Stimulated activated CD4-positive, alpha-beta T cell treated with anti-CD3 and anti-CD28 coated beads, Interleukin-12 subunit alpha, Interleukin-12 subunit beta, amount 100 ng/mL, for 24 hours (primary cell): Measurements from ENCODE around the gene UPP1.
"Not testable (repeated sequence)": the region's sequence is repeated elsewhere in the genome, so short reads cannot be mapped to it uniquely, and the experiment has no call there.

Source experiments
- DNase-seq, 2 experiments: peaks; one replicate each; pipeline ENCODE4 v3.0.0-alpha.2; 2020; ENCODE audit warnings: low read depth in 2 of 2

Gene UPP1

DNA sequence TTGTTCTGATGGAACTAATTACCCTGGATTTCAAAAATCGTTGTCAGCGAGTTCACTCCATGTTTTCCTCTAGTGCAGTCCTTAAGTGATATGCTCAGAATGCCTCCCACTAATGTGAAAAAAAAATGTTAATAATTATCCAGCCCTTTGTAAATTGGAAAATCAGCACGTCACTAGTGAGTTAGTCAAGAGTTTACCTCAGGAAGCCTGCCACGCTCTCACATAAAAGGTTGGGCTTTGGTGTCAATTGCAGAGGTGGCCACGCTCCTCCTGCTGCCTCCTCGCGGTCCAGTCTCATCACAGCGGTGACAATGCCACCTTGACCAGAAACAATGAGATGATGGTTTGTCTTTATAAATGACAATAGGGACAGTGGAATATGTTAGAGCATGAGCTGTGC is 22.5 kb downstream of the UPP1 start:
- no peak for DNase-seq

DNA sequence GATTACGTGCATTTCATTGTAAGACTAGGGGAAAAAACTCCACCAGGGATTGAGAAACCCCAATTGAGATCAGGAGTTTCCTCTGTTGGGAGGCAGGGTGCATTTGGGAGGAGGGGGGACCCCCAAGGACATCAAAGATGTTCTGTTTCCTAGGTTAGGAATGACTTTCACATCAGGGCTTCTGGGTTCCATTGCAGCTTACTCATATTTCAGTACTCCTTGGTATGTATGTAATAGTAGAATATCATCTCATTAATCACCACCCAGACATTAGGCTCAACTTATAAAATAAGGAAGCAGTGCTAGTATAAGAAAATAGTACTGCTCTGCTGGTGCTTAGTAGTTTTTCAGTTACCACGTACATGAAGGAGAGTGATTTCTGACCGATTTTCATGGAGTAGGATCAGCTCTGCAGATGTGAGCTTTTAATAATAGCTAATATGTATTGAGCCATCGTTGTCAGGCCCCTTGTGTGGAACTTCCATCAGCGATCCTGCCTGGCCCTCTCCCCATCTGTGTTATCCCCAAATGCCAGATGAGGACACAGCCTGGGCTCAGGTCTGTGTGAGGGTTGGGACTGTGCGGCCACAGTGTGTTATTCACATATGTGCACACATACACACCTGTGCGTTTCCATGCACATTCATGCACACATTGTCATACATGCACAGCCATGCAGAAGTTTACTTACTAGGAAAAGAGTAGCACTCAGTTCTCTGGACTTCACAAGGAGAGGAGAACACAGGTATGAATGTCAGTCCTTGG is 23.5 kb downstream of the UPP1 start:
- DNase-seq: no peak

DNA sequence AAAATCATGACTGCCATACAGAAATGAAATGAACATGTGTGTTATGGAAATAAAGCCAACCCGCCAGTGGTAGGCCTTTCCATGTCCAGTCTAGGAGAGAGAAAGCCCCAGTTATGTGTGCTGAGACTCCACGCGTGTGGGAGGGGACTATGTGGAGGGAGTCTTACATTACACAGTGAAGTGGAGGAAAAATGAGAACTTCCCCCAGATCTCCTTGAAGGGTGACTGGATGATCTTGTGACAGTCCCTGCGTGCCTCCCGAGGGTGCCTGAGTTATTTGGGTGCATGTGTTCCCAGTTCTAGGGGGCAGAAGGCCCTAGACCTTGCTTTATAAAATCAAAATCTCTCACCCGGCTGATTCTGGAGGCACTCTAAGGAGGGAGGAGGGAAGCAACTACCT is 24.2 kb downstream of the UPP1 start:
- DNase-seq: no peak

DNA sequence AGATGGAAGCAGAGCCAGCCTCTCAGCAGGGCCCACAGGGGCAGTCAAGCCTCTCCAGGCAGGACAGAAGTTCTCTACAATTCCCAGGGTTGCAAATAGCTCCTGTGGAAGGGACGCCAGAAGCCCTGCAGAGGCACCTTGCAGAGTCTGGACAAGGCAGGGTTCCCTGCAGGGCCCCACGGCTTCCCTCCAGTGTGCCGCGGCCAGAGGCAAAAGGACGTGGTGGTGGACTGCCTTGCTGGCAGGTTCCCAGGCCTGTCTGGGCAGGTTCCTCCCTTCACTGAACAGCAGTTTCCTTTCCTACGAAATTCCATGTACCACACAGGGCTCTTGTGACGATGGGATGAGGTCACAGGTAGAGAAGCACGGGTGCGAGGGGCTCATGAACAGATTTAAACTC is 25.1 kb downstream of the UPP1 start:
- DNase-seq: no peak

DNA sequence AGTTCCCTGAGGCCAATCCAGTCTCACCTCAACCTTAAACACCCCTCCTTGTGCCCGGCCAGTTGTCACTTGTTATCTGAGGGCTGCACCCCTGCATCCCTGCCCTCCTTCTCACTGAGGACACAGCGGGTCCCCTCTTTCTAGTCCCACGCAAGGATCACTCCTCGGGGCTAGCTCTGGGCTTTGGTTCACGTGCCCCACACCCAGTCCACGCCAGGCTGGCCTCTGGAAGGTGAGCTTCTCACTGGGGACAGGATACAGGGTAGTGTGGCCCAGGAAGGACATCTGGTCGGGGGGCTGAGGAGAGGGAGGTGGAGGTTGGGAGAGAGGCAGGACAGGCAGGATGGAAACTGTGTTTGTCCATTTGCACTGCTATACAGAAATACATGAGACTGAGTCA is 25.5 kb downstream of the UPP1 start:
- no peak for DNase-seq

DNA sequence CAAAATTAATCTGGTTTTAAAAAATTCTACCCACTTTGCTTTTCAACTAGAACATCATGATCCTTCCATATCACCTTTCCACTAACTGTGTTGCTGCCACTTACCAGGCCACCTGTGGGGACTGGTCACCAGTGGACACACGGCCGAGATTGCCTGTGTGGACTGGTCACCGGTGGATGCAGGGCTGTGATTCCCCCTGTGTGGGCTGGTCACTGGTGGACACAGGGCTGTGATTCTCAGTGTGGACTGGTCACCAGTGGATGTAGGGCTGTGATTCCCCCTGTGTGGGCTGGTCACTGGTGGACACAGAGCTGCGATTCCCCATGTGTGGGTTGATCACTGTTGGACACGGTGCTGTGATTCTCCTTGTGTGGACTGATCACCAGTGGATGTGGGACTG is 27.0 kb downstream of the UPP1 start:
- no peak for DNase-seq

DNA sequence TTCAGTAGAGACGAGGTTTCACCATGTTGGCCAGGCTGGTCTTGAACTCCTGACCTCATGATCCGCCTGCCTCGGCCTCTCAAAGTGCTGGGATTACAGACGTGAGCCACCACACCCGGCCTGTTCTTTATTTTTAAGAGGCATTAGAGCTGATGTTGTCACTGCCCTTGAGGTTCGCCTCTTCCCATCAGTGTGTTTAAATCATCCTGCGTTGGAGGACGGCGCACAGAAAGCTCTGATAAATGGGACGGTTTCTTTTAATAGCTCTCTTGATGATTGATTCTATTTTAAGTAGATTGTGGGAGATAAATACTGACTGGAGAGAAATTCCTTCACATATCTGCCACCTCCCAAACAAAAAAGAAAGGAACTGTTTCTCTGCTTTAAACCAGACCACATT is 29.0 kb downstream of the UPP1 start:
- no peak for DNase-seq

DNA sequence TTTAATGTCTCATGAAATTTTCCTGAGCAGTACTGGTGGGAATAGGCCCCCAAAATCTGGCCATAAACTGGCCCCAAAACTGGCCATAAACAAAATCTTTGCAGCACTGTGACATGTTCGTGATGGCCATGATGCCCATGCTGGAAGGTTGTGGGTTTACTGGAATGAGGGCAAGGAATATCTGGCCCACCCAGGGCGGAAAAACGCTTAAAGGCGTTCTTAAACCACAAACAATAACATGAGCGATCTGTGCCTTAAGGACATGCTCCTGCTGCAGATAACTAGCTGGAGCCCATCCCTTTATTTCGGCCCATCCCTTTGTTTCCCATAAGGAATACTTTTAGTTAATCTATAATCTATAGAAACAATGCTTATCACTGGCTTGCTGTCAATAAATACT is 31.5 kb downstream of the UPP1 start:
- DNase-seq: not testable (repeated sequence)

DNA sequence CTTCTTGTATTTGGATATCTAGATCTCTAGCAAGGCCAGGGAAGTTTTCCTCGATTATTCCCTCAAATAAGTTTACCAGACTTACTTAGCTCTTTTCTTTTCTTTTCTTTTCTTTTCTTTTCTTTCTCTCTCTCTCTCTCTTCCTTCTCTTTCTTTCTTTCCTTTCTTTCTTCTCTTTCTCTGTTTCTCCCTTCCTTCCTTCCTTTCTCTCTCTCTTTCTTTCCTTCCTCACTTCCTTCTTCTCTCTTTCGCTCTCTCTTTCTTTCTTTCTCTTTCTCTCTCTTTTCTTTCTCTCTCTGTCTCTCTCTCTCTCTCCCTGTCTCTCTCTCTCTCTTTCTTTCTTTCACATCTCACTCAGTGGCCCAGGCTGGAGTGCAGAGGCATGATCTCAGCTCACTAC is 37.0 kb downstream of the UPP1 start:
- no peak for DNase-seq

DNA sequence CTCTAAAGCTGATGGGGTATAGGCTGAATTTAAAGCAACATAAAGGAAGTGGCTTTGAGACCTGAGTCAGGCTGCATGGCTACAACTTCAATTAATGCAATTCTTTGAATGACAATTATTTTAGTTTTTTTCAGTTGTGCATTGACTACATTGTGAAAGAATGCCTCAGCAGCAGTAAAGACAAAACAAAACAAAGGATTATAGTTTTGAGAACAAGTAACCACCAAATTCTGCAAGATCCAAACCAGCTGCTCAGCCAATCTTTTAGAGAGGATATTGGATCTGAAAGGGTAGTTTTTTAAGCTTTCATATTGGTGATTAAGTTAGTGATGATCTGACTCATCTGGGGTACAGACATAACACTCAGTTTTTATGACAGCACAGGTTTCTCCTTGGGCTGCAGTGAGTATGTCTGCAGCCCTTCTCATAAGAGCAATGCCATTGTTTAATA is 41.6 kb downstream of the UPP1 start:
- no peak for DNase-seq

DNA sequence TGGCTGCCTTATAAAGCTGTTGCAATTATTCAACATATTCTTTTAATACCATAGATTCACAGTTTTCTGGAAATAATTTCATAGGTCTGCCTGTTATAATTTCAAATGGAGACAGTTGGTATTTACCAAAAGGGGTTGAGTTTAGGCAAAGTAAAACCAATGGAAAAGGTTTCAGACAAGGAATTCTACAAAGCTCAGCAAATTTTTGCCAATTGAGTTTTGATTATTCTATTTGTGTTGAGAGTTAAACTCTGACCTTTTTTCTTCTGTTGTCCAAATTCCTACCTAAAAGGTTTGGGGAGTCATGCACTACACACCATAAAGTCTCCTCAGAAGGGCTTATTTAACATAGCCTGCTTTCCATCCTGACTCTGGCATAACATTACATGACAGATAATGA is 43.7 kb downstream of the UPP1 start:
- DNase-seq: no peak

DNA sequence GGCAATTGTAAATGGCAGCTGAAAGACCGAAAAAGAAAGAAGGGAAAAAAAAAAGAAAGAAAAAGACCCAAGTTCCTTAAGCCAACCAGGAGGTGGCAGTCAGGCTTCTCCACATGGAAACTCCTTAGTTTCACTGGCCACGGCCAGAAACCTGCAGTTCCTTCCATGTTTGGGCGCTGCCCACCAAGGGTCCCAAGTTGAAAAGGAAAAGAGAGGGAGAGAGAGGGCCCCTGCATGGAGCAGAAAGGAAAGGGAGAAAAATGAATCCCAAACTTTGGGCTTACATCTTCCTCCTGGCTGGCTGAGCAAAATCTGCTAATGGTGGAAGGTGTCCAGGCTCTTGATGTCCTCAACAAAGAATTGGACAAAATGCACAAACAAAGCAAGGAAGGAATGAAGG is 50.4 kb downstream of the UPP1 start:
- no peak for DNase-seq

DNA sequence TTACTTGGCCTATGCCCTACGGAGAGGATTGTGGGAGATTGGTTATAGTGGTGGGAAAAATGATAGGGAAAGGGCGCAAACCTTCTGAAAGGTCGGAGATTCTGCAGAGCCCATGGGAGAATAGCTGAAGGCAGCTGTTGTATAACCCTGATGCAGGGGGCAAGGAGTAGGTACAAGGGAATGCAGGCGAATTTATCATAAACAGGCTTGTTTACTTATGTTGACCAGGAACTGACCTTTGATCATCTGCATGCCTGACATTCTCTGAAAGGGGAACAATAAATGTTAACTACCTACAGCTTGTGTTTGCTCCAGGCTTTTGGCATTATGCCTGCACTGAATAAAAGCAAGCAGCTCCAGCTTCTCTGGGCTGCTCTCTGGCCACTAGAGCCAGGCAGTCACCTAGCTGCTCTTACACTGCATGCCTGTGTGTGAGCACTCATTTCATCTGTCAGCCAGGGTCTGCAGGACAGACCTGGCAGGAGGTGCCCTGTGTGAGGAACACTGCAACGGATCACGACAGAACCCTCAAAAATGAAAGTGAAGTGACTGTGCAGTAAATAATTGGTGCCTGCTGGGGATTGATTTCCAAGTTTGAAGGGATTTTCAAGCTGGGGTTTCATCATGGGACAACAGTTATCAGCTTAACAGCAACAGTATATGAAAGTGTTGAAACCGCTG is 51.1 kb downstream of the UPP1 start:
- no peak for DNase-seq

DNA sequence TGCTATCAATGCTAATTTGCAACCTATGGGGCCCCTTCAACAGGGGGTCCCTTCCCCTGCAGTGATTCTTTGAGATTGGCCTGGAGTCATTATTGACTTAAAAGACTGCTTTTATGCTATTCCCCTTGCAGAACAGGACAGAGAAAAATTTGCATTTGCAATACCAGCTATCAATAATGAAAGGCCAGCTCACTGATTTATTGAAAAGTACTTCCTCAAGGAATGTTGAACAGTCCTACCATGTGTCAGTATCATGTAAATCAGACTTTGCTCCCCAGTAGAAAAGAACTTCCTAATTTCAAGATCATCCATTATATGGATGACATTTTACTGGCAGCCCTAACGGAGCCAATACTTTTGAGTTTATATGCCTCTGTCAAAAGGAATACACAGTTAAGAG is 52.5 kb downstream of the UPP1 start:
- no peak for DNase-seq

DNA sequence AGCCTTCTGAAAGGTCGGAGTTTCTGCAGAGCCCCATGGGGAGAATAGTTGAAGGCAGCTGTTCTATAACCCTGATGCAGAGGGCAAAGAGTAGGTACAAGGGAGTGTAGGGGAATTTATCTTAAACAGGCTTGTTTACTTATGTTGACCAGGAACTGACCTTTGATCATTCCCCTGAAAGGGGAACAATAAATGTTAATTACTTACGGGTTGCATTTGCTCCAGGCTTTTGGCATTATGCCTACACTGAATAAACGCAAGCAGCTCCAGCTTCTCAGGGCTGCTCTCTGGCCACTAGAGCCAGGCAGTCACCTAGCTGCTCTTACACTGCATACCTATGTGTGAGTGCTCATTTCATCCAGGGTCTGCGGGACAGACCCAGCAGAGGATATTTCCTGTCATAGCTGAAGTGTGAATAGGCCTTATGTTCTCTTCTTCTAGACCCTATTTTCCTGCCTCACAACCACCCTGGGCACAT is 55.3 kb downstream of the UPP1 start:
- no peak for DNase-seq

DNA sequence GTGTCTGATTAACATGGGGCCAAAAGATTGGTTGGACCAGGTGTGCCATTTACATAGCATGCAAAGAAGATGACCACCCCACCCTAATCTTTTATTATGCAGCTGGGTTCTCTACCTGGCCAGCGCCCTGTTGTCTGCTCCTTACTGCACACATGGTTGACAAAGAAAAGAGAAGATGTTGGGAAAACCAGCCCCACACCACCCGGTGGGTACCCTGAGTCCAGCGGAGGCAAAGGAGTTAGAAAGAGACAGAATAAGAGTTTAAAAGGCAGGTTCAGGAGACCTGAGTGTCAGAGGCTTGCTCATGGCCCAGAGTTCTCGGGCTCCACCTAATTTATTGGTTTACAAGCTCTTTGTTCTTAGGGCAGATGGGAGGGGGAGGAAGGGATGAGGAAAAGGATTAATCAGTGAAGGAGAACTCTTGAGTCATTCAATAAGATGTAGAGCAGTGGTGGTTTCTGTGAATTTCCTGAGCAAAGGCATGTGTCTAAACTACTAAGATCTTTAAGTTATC is 58.1 kb downstream of the UPP1 start:
- no peak for DNase-seq

DNA sequence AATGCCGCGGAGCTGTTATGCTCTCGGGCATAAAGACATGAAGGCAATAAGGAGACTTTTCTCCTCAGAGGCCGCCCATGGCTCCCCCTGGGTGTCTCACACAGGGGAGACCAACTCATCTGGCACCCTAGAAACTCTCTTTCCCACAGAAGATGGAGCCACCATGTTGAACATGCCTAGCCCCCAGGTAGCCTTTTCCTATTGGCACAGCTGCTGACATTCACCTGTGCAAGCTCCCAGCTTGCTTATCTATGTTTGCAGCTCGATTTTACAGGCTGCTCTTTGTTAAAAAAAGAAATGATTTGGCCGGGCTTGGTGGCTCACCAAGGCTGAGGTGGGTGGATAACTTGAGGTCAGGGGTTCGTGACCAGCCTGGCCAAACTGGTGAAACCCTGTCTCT is 58.6 kb downstream of the UPP1 start:
- DNase-seq: not testable (repeated sequence)

DNA sequence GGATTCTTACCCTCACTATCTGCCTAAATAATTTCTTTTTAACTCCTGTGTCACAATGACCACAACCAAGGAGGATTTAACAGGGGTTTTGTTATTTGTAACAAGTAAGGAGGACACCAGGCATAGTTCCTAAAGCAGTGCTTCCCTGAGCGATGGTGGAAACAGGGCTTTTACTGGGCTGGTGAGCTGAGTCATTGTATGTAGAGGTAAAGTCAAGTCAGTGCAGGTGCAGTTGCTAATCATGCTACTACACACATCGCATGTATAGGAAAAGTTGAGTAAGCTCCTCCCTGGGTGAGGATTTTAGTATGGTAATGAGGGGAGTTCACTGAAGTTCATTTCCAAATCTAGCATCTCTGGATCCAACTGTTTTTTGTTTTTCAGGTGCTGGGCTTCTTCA is 59.2 kb downstream of the UPP1 start:
- no peak for DNase-seq

DNA sequence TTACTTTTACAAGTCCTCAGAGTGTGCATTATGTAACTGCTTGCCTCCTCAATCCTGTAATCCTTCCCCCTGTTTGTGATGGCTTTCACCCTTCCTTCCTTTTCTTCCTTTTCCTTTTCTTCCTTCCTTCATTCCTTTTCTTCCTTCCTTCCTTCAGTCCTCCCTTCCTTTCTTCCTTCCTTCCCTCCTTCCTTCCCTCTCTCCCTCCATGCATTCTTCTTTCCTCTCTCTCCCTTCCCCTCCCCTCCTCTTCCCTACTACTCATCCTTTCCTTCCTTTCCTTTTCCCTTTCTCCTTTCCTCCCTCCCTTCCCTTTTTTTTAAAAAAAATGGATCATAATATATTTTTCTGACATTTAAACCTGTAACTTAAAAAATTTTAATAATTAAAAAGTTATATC is 60.0 kb downstream of the UPP1 start:
- no peak for DNase-seq

DNA sequence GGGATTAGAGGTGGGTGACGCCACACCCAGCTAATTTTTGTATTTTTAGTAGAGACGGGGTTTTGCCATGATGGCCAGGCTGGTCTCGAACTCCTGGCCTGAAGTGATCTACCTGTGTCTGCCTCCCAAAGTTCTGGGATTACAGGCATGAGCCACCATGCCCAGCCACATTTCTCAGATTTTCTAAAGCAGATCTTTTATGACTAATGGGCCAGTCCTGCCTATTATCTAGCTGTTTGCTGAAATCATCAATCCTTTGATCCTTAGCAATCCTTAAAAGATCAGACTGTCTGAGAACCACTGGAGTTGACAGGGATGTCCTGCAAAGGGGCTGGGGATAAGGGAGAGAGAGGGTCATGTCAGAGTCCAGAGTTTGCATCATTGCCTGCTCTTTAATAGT is 61.0 kb downstream of the UPP1 start:
- no peak for DNase-seq

DNA sequence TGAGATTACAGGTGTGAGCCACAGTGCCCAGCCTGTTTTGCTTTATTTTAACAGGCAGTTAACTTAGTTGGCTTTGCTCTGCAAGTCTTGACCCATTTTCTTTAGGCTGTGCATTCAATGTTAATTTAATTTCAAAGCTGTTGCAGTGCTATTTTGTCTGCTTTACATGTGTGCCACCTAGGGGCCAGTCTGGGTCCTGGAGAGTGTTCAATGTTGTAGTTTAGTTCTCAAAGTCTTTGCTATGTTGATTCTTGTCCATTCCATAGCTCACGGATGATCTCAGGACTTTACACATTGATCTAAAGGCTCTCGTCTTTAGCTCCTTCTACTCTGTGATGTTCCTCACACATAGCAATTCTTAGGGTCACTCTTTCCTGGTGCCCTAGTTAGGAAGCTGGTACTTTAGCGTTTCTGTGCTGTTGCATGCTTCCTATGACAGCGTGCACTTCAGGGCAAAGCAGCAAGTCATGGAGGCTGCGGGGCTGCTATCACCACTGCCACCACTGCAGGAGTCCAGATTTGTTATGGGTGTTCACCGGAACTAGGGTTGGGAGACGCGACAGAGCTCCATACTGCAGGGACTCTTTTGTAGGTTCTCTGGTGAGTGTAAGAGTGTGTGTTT is 65.8 kb downstream of the UPP1 start:
- DNase-seq: peak in 1 of 2 experiments; percentile 19
